ENCODE data around the gene KRTAP10-10. TPM values are rescaled to one million over a fixed set of nuclear protein-coding genes. Genes with fewer than 3 reads are reported as not detected.

KRTAP10-10 gene, protein sequence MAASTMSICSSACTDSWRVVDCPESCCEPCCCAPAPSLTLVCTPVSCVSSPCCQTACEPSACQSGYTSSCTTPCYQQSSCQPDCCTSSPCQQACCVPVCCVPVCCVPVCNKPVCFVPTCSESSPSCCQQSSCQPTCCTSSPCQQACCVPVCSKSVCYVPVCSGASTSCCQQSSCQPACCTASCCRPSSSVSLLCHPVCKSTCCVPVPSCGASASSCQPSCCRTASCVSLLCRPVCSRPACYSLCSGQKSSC
- not detected in 2 replicates for total RNA-seq (2022)
- not detected for Bru-seq, nascent RNA
- BruChase-seq, experiment 1, labeled RNA remaining after a 2-hour chase: not detected
- not detected for BruChase-seq, experiment 2, labeled RNA remaining after a 6-hour chase
- long read RNA-seq: 0 reads

DNA sequence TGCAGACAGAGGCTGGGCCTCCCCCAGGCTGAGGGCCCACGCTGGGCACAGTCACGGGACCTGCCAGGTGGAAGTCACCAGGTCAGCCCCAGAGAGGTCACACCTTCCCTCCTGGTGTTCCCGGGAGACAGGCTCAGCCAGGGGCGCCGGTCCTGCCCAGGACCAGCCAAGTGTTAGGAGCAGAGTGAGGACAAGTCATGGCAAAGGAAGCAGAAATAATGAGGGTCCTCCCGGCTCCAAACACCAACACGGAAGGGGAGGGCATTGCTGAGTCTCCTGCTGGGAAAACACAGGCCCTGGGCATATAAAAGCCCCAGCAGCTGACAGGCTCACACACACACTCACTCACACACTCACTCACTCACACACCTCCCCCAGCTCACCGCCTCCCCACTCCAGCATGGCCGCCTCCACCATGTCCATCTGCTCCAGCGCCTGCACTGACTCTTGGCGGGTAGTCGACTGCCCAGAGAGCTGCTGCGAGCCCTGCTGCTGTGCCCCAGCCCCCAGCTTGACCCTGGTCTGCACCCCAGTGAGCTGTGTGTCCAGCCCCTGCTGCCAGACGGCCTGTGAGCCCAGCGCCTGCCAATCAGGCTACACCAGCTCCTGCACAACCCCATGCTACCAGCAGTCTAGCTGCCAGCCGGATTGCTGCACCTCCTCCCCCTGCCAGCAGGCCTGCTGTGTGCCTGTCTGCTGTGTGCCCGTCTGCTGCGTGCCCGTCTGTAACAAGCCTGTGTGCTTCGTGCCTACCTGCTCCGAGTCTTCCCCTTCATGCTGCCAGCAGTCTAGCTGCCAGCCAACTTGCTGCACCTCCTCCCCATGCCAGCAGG is at the start of gene KRTAP10-10:
Gene KRTAP10-10 (plus strand): TSS at position 339 of the 833 bp plus-strand sequence. CDS start 62 bp downstream, at position 401.
- no peak within 1 kb of the TSS for H3K4me3 ChIP-seq (ENCODE audit: low read depth, low read length)
- POLR2A ChIA-PET: no interaction called here
- peaks cover 8% of the 10 kb centered on the region for H3K9me3 ChIP-seq
- CTCF ChIA-PET: no interaction called here
- no peaks in the 10 kb centered on the region for H3K4me1 Mint-ChIP-seq (ENCODE audit: low read depth, unreplicated experiment)
- no peaks in the 10 kb centered on the region for H3K4me1 ChIP-seq
- no peaks in the 10 kb centered on the region for H3K36me3 Mint-ChIP-seq (ENCODE audit: insufficient read depth, unreplicated experiment)
- intact Hi-C loops (cut with micrococcal nuclease; ENCODE audit: unreplicated experiment): no loop called here
- DNase-seq: no peak
- H3K27me3 ChIP-seq (replicated peaks; ENCODE audit: control insufficient read depth, insufficient read depth, low read length): no peaks in the 10 kb centered on the region
- H3K4me3 Mint-ChIP-seq (ENCODE audit: unreplicated experiment): no peak within 1 kb of the TSS
- no TSS peak for BruUV-seq (replicated peaks)
- H3K27me3 Mint-ChIP-seq (ENCODE audit: insufficient read depth, unreplicated experiment): peaks cover 12% of the 10 kb centered on the region
- peaks cover 40% of the 10 kb centered on the region for H3K9me3 Mint-ChIP-seq (ENCODE audit: unreplicated experiment)
- no peaks in the 10 kb centered on the region for H3K36me3 ChIP-seq (ENCODE audit: control insufficient read depth, insufficient read depth, low read length)
- no peak within 1 kb of the TSS for H3K27ac Mint-ChIP-seq (ENCODE audit: unreplicated experiment)
- TF ChIP-seq, protein P1, sequence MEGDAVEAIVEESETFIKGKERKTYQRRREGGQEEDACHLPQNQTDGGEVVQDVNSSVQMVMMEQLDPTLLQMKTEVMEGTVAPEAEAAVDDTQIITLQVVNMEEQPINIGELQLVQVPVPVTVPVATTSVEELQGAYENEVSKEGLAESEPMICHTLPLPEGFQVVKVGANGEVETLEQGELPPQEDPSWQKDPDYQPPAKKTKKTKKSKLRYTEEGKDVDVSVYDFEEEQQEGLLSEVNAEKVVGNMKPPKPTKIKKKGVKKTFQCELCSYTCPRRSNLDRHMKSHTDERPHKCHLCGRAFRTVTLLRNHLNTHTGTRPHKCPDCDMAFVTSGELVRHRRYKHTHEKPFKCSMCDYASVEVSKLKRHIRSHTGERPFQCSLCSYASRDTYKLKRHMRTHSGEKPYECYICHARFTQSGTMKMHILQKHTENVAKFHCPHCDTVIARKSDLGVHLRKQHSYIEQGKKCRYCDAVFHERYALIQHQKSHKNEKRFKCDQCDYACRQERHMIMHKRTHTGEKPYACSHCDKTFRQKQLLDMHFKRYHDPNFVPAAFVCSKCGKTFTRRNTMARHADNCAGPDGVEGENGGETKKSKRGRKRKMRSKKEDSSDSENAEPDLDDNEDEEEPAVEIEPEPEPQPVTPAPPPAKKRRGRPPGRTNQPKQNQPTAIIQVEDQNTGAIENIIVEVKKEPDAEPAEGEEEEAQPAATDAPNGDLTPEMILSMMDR (IDR thresholded peaks at IDR 0.05; ENCODE audit: insufficient read depth in 1 of 2, low read depth in 1 of 2, low read length in 1 of 2, severe bottlenecking in 1 of 2, unreplicated experiment in 1 of 2): no peak

DNA sequence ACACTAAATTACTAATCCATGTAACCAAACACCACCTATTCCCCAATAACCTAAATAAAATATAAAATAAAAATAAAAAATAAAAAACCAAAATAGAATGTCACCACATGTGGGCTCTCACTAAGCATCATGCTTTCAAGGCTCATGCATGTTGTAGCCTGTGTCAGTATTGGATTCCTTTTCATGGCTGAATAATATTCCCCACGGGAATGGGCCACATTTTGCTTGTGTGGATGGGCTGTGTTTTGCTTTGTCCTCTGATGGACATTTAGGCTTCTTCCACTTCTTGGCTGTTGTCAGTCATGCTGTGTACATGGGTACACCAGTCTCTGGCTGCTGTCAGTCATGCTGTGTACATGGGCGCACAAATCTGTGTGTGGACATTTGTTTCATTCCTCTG is 48.1 kb upstream of the KRTAP10-10 start:
- Histone ChIP-seq H3K36me3 (ENCODE audit: control insufficient read depth, insufficient read depth, low read length) (no peaks in the 10 kb centered on the region), H3K27me3 (replicated peaks; ENCODE audit: control insufficient read depth, insufficient read depth, low read length) (no peaks in the 10 kb centered on the region), H3K4me3 (ENCODE audit: low read depth, low read length) (no peak overlapping the region), H3K4me1 (no peaks in the 10 kb centered on the region), H3K9me3 (no peaks in the 10 kb centered on the region)
- Mint-ChIP-seq H3K27ac (ENCODE audit: unreplicated experiment) (no peak overlapping the region), H3K9me3 (ENCODE audit: unreplicated experiment) (no peaks in the 10 kb centered on the region), H3K36me3 (ENCODE audit: insufficient read depth, unreplicated experiment) (no peaks in the 10 kb centered on the region), H3K27me3 (ENCODE audit: insufficient read depth, unreplicated experiment) (peaks cover 6% of the 10 kb centered on the region), H3K4me1 (ENCODE audit: low read depth, unreplicated experiment) (no peaks in the 10 kb centered on the region), H3K4me3 (ENCODE audit: unreplicated experiment) (no peak overlapping the region)
- intact Hi-C loops (cut with micrococcal nuclease; ENCODE audit: unreplicated experiment): no loop called here
- CTCF ChIA-PET: no interaction called here
- TF ChIP-seq, protein P1 (IDR thresholded peaks at IDR 0.05; ENCODE audit: insufficient read depth in 1 of 2, low read depth in 1 of 2, low read length in 1 of 2, severe bottlenecking in 1 of 2, unreplicated experiment in 1 of 2): no peak
- no peak for DNase-seq
- POLR2A ChIA-PET: no interaction called here
- no TSS peak for BruUV-seq (replicated peaks)

DNA sequence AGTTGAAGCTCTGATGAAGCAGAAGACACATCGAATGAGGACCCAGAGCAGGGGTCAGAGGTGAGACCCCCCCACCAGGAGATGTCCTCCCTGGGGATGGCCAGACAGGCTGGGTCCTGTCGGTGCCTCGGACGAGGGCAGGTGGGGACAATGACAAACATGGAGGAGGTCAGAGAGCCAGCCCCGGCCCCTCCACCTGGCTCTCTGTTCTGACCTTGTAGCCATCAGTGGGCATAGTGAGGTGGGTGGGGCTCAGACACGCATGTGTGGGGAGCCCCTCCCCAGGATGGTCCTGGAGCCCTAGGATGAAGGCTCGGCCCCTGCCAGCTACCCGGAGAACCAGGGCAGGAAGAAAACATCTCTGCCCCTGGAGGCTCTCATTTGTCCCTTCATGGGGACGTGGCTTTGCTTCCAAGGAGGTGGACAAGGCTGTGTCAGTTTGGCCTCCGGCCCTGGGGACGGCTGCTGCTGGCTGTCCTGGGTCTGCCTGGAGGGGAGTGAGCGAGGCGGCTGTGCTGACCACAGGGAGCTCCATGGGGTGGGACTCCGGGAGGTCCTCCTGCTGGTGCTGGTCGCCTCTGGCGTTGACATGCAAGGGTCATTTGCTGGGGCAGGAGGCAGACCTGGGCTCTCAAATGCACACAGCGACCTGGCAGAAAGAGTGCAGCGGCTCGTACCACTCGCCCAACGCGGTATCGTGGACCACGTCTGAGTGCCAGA is 47.4 kb upstream of the KRTAP10-10 start:
- no peaks in the 10 kb centered on the region for H3K36me3 Mint-ChIP-seq (ENCODE audit: insufficient read depth, unreplicated experiment)
- Histone ChIP-seq H3K36me3 (ENCODE audit: control insufficient read depth, insufficient read depth, low read length) (no peaks in the 10 kb centered on the region), H3K4me3 (ENCODE audit: low read depth, low read length) (no peak overlapping the region), H3K4me1 (no peaks in the 10 kb centered on the region), H3K9me3 (no peaks in the 10 kb centered on the region), H3K27me3 (replicated peaks; ENCODE audit: control insufficient read depth, insufficient read depth, low read length) (no peaks in the 10 kb centered on the region)
- DNase-seq: no peak
- H3K9me3 Mint-ChIP-seq (ENCODE audit: unreplicated experiment): no peaks in the 10 kb centered on the region
- peaks cover 6% of the 10 kb centered on the region for H3K27me3 Mint-ChIP-seq (ENCODE audit: insufficient read depth, unreplicated experiment)
- TF ChIP-seq, protein P1 (IDR thresholded peaks at IDR 0.05; ENCODE audit: insufficient read depth in 1 of 2, low read depth in 1 of 2, low read length in 1 of 2, severe bottlenecking in 1 of 2, unreplicated experiment in 1 of 2): no peak
- ChIA-PET POLR2A (no interaction called here), CTCF (no interaction called here)
- no TSS peak for BruUV-seq (replicated peaks)
- intact Hi-C loops (cut with micrococcal nuclease; ENCODE audit: unreplicated experiment): no loop called here
- H3K4me3 Mint-ChIP-seq (ENCODE audit: unreplicated experiment): no peak overlapping the region
- H3K27ac Mint-ChIP-seq (ENCODE audit: unreplicated experiment): no peak overlapping the region
- H3K4me1 Mint-ChIP-seq (ENCODE audit: low read depth, unreplicated experiment): no peaks in the 10 kb centered on the region
